HCT116 (cell line): ENCODE measurements around the gene ADK.

Experiments
- ATF3 ChIP-seq: IDR thresholded peaks from 2 replicates; pipeline ENCODE4 v1.6.1; 2012
- CBX3 ChIP-seq: IDR thresholded peaks from 2 replicates; pipeline ENCODE4 v1.6.1; 2012; ENCODE audit warnings: low read depth
- CEBPB ChIP-seq: IDR thresholded peaks from 2 replicates; pipeline ENCODE4 v1.6.1; 2012; ENCODE audit warnings: low read depth
- CTCF ChIP-seq, 3 experiments: fragments of 200-600 bp in 1 of 3; sonication (generic) in 1 of 3; IDR thresholded peaks in 2 of 3; conservative IDR thresholded peaks in 1 of 3; 2 replicates each; pipeline ENCODE4 v1.5.1; 2012 to 2017; ENCODE audit warnings: low read depth in 2 of 3, low read length in 2 of 3, antibody characterized with exemption in 1 of 3, borderline replicate concordance in 1 of 3, control low read depth in 1 of 3, mild to moderate bottlenecking in 1 of 3, mixed read lengths in 1 of 3, mixed run types in 1 of 3, moderate library complexity in 1 of 3; ENCODE audit not compliant: insufficient read depth in 1 of 3
- EZH2 ChIP-seq: fragments of 200-600 bp; sonication (generic); IDR thresholded peaks from 2 replicates; pipeline ENCODE4 v1.6.1; 2017; ENCODE audit warnings: antibody characterized with exemption, mixed run types
- EZH2phosphoT487 ChIP-seq: fragments of 200-600 bp; IDR thresholded peaks from 2 replicates; pipeline ENCODE4 v1.6.1; 2018; ENCODE audit warnings: antibody characterized with exemption, borderline replicate concordance
- JUND ChIP-seq: IDR thresholded peaks from 2 replicates; pipeline ENCODE4 v1.6.1; 2012
- MAX ChIP-seq: IDR thresholded peaks from 2 replicates; pipeline ENCODE4 v1.6.1; 2012
- POLR2AphosphoS5 ChIP-seq: IDR thresholded peaks from 2 replicates; pipeline ENCODE4 v1.6.1; 2011; ENCODE audit warnings: mild to moderate bottlenecking, low read depth, low read length, moderate library complexity
- RAD21 ChIP-seq: IDR thresholded peaks from 2 replicates; pipeline ENCODE4 v1.6.1; 2012; ENCODE audit warnings: low read depth, mild to moderate bottlenecking
- SIN3A ChIP-seq: IDR thresholded peaks from 2 replicates; pipeline ENCODE4 v1.6.1; 2012; ENCODE audit warnings: low read depth
- TCF7L2 ChIP-seq: IDR thresholded peaks from 2 replicates; pipeline ENCODE4 v1.7.0; 2011; ENCODE audit warnings: borderline replicate concordance, inconsistent platforms; ENCODE audit not compliant: insufficient read depth, insufficient read length; ENCODE audit errors: extremely low read depth
- YY1 ChIP-seq: IDR thresholded peaks from 2 replicates; pipeline ENCODE4 v1.6.1; 2011; ENCODE audit warnings: low read length, low read depth, moderate library complexity, mild to moderate bottlenecking; ENCODE audit not compliant: insufficient replicate concordance; ENCODE audit errors: extremely low read depth
- ZNF274 ChIP-seq: fragments of 200-500 bp; sonication (Bioruptor generic); IDR thresholded peaks from 2 replicates; pipeline ENCODE4 v1.6.1; 2014; ENCODE audit warnings: mild to moderate bottlenecking, low read depth, low read length, inconsistent platforms

GRCh38 chr10:74320717-74321116 is 169.7 kb downstream of the ADK start:
- TF ChIP-seq YY1 (no peak), CTCF (IDR thresholded peaks at IDR 0.05 in 2 of 3, conservative IDR thresholded peaks at IDR 0.05 in 1 of 3; ENCODE audit: borderline replicate concordance in 1 of 3, insufficient read depth in 1 of 3, low read depth in 2 of 3, low read length in 2 of 3) (no peak), CEBPB (no peak), MAX (no peak), ZNF274 (no peak), POLR2AphosphoS5 (no peak), EZH2 (no peak), RAD21 (no peak), JUND (no peak), CBX3 (no peak), TCF7L2 (no peak), EZH2phosphoT487 (no peak), ATF3 (no peak), SIN3A (no peak)
